Cardiac septum (tissue), 1 donor: ENCODE results near the gene TEDC2. TPM values are rescaled to one million over a fixed set of nuclear protein-coding genes. Genes with fewer than 3 reads are reported as not detected.
"Not testable (repeated sequence)": the region's sequence is repeated elsewhere in the genome, so short reads cannot be mapped to it uniquely, and the experiment has no call there.

ENCODE experiments used
- DNase-seq: peaks from one replicate; pipeline ENCODE4 v3.0.0-alpha.2; 2020; ENCODE audit warnings: low spot score
- intact Hi-C: fragments of 100-400 bp; cut with DNase I; formaldehyde crosslinking; loops from one replicate; pipeline ENCODE4 v1.14.0; 2022
- total RNA-seq: library from RNA; stranded (reverse); fragmentation: NEBNext Ultra II Directional; extraction: Animal tissue kit (Norgen Biotek cat#: 25700); gene quantifications from one replicate; pipeline ENCODE4 v1.2.1, GENCODE V29; 2021
- donor health status: DM: no; HTN: no; CAD: no.

TEDC2 gene
- total RNA-seq, 1 donor from 2014 or later = 0.51 TPM

GRCh38 chr16:2435236-2435635, 24.7 kb upstream of the TEDC2 start:
- intact Hi-C loops = not testable (repeated sequence)

GRCh38 chr16:2436110-2436509, 23.8 kb upstream of the TEDC2 start:
- intact Hi-C loops = no loop called here
- DNase-seq = no peak

More at GRCh38 chr16:2435236-2435635, 24.7 kb upstream of the TEDC2 start:
- not testable (repeated sequence) for DNase-seq

- DNase-seq = no peak
- intact Hi-C loops = no loop called here
Measured at GRCh38 chr16:2437032-2437790, 22.7 kb upstream of the TEDC2 start.

- intact Hi-C loops = no loop called here
- no peak for DNase-seq
Measured at GRCh38 chr16:2438121-2438520, 21.8 kb upstream of the TEDC2 start.

- no peak for DNase-seq
- intact Hi-C loops = no loop called here
Measured at GRCh38 chr16:2439598-2439997, 20.3 kb upstream of the TEDC2 start.

- intact Hi-C loops, DNase-seq: not testable (repeated sequence)
Measured at GRCh38 chr16:2441143-2441804, 18.6 kb upstream of the TEDC2 start.

GRCh38 chr16:2443555-2443954, 16.4 kb upstream of the TEDC2 start:
- no peak for DNase-seq
- intact Hi-C loops = no loop called here

GRCh38 chr16:2447920-2448583, 11.9 kb upstream of the TEDC2 start:
- no peak for DNase-seq

GRCh38 chr16:2449118-2449517, 10.8 kb upstream of the TEDC2 start:
- no peak for DNase-seq
- intact Hi-C loops = no loop called here

More at GRCh38 chr16:2447920-2448583, 11.9 kb upstream of the TEDC2 start:
- intact Hi-C loops = no loop called here

- DNase-seq = no peak
- intact Hi-C loops = no loop called here
Measured at GRCh38 chr16:2450535-2450934, 9.4 kb upstream of the TEDC2 start.

GRCh38 chr16:2450975-2451381, 8.9 kb upstream of the TEDC2 start:
- intact Hi-C loops = no loop called here
- DNase-seq = no peak

GRCh38 chr16:2451851-2452320, 8.0 kb upstream of the TEDC2 start:
- DNase-seq = no peak
- intact Hi-C loops = no loop called here

GRCh38 chr16:2452650-2453049, 7.3 kb upstream of the TEDC2 start:
- intact Hi-C loops = no loop called here
- DNase-seq = no peak

GRCh38 chr16:2455081-2455845, 4.6 kb upstream of the TEDC2 start:
- intact Hi-C loops = no loop called here
- no peak for DNase-seq

- no peak for DNase-seq
- intact Hi-C loops = no loop called here
Measured at GRCh38 chr16:2456551-2457153, 3.3 kb upstream of the TEDC2 start.

- intact Hi-C loops = no loop called here
- no peak for DNase-seq
Measured at GRCh38 chr16:2457267-2457666, 2.6 kb upstream of the TEDC2 start.

GRCh38 chr16:2457946-2458345, 2.0 kb upstream of the TEDC2 start:
- no peak for DNase-seq
- intact Hi-C loops = no loop called here

- DNase-seq = no peak
- intact Hi-C loops = no loop called here
Measured at GRCh38 chr16:2458887-2459646, 842 bp upstream of the TEDC2 start.

GRCh38 chr16:2460391-2460713, 443 bp downstream of the TEDC2 start:
- intact Hi-C loops = no loop called here
- no peak for DNase-seq
